K562 (cell line): Measurements from ENCODE around the gene PTPN14.

Experiments
- ATF2 ChIP-seq: sonication (generic); formaldehyde crosslinking; IDR thresholded peaks from 2 replicates; pipeline ENCODE4 v1.8.1; 2022; ENCODE audit warnings: missing genetic modification reagents
- CHD4 ChIP-seq: fragments of 200-600 bp; sonication (generic); IDR thresholded peaks from 3 replicates; pipeline ENCODE4 v1.6.1; 2012; ENCODE audit warnings: low read depth, mild to moderate bottlenecking, mixed read lengths, low read length, inconsistent platforms; ENCODE audit not compliant: insufficient read depth, insufficient replicate concordance, poor library complexity, severe bottlenecking
- JUN ChIP-seq, 2 experiments: sonication (generic) in 1 of 2; formaldehyde crosslinking in 1 of 2; IDR thresholded peaks; 2 replicates each; pipeline versions ENCODE4 v1.6.1 to v1.8.0; 2012 to 2022; ENCODE audit warnings: borderline replicate concordance in 2 of 2, mild to moderate bottlenecking in 2 of 2, improper control_type of control experiment in 1 of 2, low read depth in 1 of 2, low read length in 1 of 2, missing genetic modification reagents in 1 of 2
- NFYB ChIP-seq: IDR thresholded peaks from 2 replicates; pipeline ENCODE4 v1.6.1; 2011; ENCODE audit warnings: mild to moderate bottlenecking, moderate library complexity; ENCODE audit not compliant: insufficient read length; ENCODE audit errors: extremely low read depth
- POLR2A ChIP-seq: fragments of 450-650 bp; conservative IDR thresholded peaks from 2 replicates; pipeline ENCODE4 v1.6.1; 2016
- PRPF4 ChIP-seq: fragments of 200-400 bp; formaldehyde crosslinking; IDR thresholded peaks from one replicate; pipeline ENCODE4 v1.6.1; 2017; ENCODE audit warnings: low read length, low read depth, mild to moderate bottlenecking; ENCODE audit not compliant: insufficient read depth, poor library complexity, severe bottlenecking
- TAL1 ChIP-seq: fragments of 450-650 bp; IDR thresholded peaks from 2 replicates; pipeline ENCODE4 v1.6.1; 2016; ENCODE audit warnings: mild to moderate bottlenecking
- TCF7L2 ChIP-seq: fragments of 150-350 bp; IDR thresholded peaks from 2 replicates; pipeline ENCODE4 v1.6.1; 2016; ENCODE audit warnings: low read depth, mild to moderate bottlenecking, low read length, moderate library complexity

GRCh38 chr1:214584805-214585766 is 33.7 kb upstream of the PTPN14 start:
- TF ChIP-seq POLR2A (no peak), NFYB (no peak), TAL1 (no peak), CHD4 (no peak), TCF7L2 (no peak), JUN (IDR thresholded peaks at IDR 0.05; ENCODE audit: borderline replicate concordance, low read depth, low read length) (no peak), JUN (CRISPR knock-in tag; IDR thresholded peaks at IDR 0.05; ENCODE audit: borderline replicate concordance) (no peak), ATF2 (CRISPR knock-in tag) (no peak), PRPF4 (no peak)
